Neural progenitor cell (in vitro differentiated cells): ENCODE data around the gene C11orf21.

Experiments
- CTCF ChIP-seq: fragments of 200-600 bp; sonication (generic); IDR thresholded peaks from 2 replicates; pipeline ENCODE4 v1.5.1; 2017; ENCODE audit warnings: antibody characterized with exemption, mild to moderate bottlenecking
- EZH2 ChIP-seq: fragments of 200-600 bp; sonication (generic); IDR thresholded peaks from 2 replicates; pipeline ENCODE4 v1.6.1; 2017; ENCODE audit warnings: antibody characterized with exemption, mild to moderate bottlenecking, moderate library complexity

DNA sequence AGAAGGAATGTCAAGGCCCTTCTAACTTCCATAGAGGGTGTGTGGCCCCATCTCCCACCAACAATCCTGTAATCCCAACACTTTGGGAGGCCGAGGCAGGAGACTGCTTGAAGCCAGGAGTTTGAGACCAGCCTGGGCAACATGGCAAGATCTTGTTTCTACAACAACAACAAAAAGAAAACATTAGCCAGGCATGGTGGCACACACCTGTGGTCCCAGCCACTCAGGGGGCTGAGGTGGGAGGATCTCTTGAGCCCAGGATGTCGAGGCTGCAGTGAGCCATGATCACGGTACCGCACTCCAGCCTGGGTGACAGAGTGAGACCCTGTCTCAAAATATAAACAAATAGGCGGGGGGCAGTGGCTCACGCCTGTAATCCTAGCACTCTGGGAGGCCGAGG, 17.0 kb upstream of the C11orf21 start:
- TF ChIP-seq CTCF (no peak), EZH2 (no peak)
